Measurements from ENCODE around the gene ZNF624.
A peak's percentile ranks its signal among the peaks of the same experiment; 100 is the strongest.

ZNF624 gene

GRCh38 chr17:16589097-16589969 lies 64.3 kb downstream of the ZNF624 start:
- Histone ChIP-seq H3K4me3 (ENCODE audit: severe bottlenecking) (peak overlapping the region; percentile 50), H3K27ac (ENCODE audit: poor library complexity, severe bottlenecking) (no peak overlapping the region), H3K4me1 (ENCODE audit: insufficient read depth, poor library complexity, severe bottlenecking) (no peaks in the 10 kb centered on the region), H3K9me3 (ENCODE audit: severe bottlenecking) (no peaks in the 10 kb centered on the region), H3K27me3 (ENCODE audit: insufficient read depth, poor library complexity, severe bottlenecking) (no peaks in the 10 kb centered on the region), H3K36me3 (ENCODE audit: low read depth) (no peaks in the 10 kb centered on the region)
- DNase-seq (ENCODE audit: low spot score): peak; percentile 83
- ATAC-seq (ENCODE audit: low read depth): peak; percentile 80
- peak; percentile 99 for TF ChIP-seq CTCF (IDR thresholded peaks at IDR 0.05; ENCODE audit: poor library complexity, severe bottlenecking)

GRCh38 chr17:16585796-16586195 lies 67.9 kb downstream of the ZNF624 start:
- H3K27ac ChIP-seq (ENCODE audit: poor library complexity, severe bottlenecking): no peak overlapping the region
- H3K36me3 ChIP-seq (ENCODE audit: low read depth): no peaks in the 10 kb centered on the region
- no peaks in the 10 kb centered on the region for H3K27me3 ChIP-seq (ENCODE audit: insufficient read depth, poor library complexity, severe bottlenecking)
- no peaks in the 10 kb centered on the region for H3K4me1 ChIP-seq (ENCODE audit: insufficient read depth, poor library complexity, severe bottlenecking)
- no peak for DNase-seq (ENCODE audit: low spot score)
- H3K9me3 ChIP-seq (ENCODE audit: severe bottlenecking): no peaks in the 10 kb centered on the region
- ATAC-seq (ENCODE audit: low read depth): no peak
- no peak overlapping the region for H3K4me3 ChIP-seq (ENCODE audit: severe bottlenecking)
- TF ChIP-seq CTCF (IDR thresholded peaks at IDR 0.05; ENCODE audit: poor library complexity, severe bottlenecking): no peak

GRCh38 chr17:16584273-16584995 lies 69.2 kb downstream of the ZNF624 start:
- ATAC-seq (ENCODE audit: low read depth): peak; percentile 95
- H3K9me3 ChIP-seq (ENCODE audit: severe bottlenecking): no peaks in the 10 kb centered on the region
- TF ChIP-seq CTCF (IDR thresholded peaks at IDR 0.05; ENCODE audit: poor library complexity, severe bottlenecking): peak; percentile 96
- no peaks in the 10 kb centered on the region for H3K4me1 ChIP-seq (ENCODE audit: insufficient read depth, poor library complexity, severe bottlenecking)
- H3K27me3 ChIP-seq (ENCODE audit: insufficient read depth, poor library complexity, severe bottlenecking): no peaks in the 10 kb centered on the region
- DNase-seq (ENCODE audit: low spot score): peak; percentile 86
- H3K27ac ChIP-seq (ENCODE audit: poor library complexity, severe bottlenecking): no peak overlapping the region
- no peaks in the 10 kb centered on the region for H3K36me3 ChIP-seq (ENCODE audit: low read depth)
- H3K4me3 ChIP-seq (ENCODE audit: severe bottlenecking): peak overlapping the region; percentile 37

- Histone ChIP-seq H3K4me1 (ENCODE audit: insufficient read depth, poor library complexity, severe bottlenecking) (no peaks in the 10 kb centered on the region), H3K27me3 (ENCODE audit: insufficient read depth, poor library complexity, severe bottlenecking) (no peaks in the 10 kb centered on the region), H3K4me3 (ENCODE audit: severe bottlenecking) (peak overlapping the region; percentile 37), H3K36me3 (ENCODE audit: low read depth) (no peaks in the 10 kb centered on the region), H3K9me3 (ENCODE audit: severe bottlenecking) (no peaks in the 10 kb centered on the region), H3K27ac (ENCODE audit: poor library complexity, severe bottlenecking) (no peak overlapping the region)
- DNase-seq (ENCODE audit: low spot score): no peak
- no peak for TF ChIP-seq CTCF (IDR thresholded peaks at IDR 0.05; ENCODE audit: poor library complexity, severe bottlenecking)
- no peak for ATAC-seq (ENCODE audit: low read depth)
These were observed 69.9 kb downstream of the ZNF624 start for GRCh38 chr17:16583781-16584180.

Data from RWPE2 (cell line).